ENCODE data around the gene GDPD3. TPM values are rescaled to one million over a fixed set of nuclear protein-coding genes. Genes with fewer than 3 reads are reported as not detected.

Gene GDPD3
- total RNA-seq, 2 experiments from 2014 or later = 11.5 to 12.3 TPM

DNA sequence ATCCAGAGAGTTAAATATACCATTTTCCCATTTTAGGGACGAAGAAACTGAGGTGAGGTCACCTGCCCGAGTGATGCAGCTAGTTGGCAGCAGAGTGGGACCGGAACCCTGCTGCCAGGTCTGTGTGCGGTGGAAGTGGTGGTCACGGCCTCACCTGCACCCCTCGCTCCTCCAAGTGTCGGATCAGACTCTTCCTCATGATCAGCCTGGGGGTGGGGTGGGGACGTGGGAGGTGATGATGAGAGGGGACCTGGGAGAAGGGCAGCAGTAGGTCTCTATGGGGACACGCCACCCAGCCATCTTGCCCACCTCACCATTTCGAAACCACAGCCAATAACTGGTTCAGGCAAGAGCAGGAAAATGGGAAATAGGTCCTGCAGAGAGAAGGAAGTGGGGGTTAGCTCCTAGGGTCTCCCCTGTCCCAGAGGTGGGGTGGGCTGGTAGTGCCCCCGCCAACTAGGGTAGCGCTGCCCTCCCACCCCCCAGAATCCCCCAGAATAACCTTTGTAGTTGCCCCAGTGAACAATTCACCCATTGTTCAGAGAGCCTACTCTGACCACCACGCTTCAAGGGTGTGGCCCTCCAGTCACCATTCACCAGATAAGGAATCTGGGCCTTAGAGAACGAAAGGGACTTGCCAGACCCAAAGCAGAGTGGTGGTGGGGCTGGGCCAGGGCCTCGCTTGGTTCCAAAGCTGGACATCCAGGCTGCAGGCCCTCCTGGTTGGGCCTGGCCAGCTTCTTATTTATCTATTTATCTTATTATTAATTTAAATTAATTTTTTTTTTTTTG, 5.1 kb downstream of the GDPD3 start:
- POLR2A ChIA-PET = interaction anchor here (0.9 kb wide), 1 partner anchor 79 kb away, joined by 3 read pairs; no protein-coding TSS in a partner anchor
- H3K27me3 Mint-ChIP-seq = no peaks in the 10 kb centered on the region
- no peak for DNase-seq
- H3K36me3 Mint-ChIP-seq (ENCODE audit: low read depth) = peaks cover 48% of the 10 kb centered on the region
- no peaks in the 10 kb centered on the region for H3K9me3 Mint-ChIP-seq
- CTCF ChIA-PET = no interaction called here
- H3K27ac Mint-ChIP-seq = no peak overlapping the region
- H3K4me3 Mint-ChIP-seq = no peak overlapping the region
- H3K4me1 Mint-ChIP-seq = peaks cover 8% of the 10 kb centered on the region

DNA sequence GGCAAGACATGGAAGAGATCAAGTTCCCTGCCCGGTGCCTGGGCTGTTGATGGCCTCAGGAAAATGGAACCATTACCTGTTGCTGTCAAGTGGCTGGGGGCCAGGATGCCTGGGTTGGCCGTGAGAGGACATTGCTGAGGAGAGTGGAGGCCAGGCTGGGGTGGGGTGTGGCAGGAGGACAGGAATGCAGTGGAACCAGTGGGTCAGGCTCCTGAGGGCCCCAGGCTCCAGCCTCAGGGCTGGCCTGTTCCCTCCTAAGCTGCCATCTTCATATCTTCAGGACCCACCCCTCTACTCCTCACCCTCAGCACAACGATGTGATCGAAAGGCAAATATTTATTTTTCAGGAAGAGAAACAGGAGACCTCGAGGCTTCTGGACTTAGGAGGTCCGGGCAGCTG, 8.8 kb downstream of the GDPD3 start:
- ChIA-PET CTCF (interaction anchor here (0.7 to 1.2 kb wide), 3 partner anchors 8 to 17 kb away, joined by 3 to 4 read pairs (median 3); partner anchors contain the start of genes GDPD3 and TBX6), POLR2A (no interaction called here)
- Mint-ChIP-seq H3K4me3 (no peak overlapping the region), H3K27ac (no peak overlapping the region), H3K36me3 (ENCODE audit: low read depth) (peaks cover 29% of the 10 kb centered on the region), H3K27me3 (no peaks in the 10 kb centered on the region), H3K9me3 (peaks cover 6% of the 10 kb centered on the region), H3K4me1 (no peaks in the 10 kb centered on the region)
- no peak for DNase-seq

DNA sequence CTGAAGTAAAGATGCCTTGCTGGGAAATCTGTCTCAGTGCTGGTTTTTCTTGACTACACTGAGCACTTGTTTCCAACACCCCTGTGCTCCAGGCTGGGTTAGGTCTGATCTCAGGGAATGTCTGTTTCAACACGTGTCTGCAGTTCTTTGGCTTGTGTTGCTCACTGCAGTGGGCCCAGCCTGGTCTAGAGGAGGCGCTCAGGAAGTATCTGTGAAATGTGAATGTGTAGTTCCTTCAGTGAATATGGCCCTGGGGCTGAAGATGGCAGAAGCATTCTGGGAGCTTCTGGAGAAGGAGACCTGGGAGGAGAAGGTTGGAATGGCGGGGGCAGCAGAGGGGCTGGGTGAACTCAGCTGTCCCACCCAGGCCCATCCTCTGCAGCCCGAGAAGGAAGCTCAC, 9.2 kb downstream of the GDPD3 start:
- Mint-ChIP-seq H3K27ac (no peak overlapping the region), H3K36me3 (ENCODE audit: low read depth) (peaks cover 29% of the 10 kb centered on the region), H3K9me3 (peaks cover 8% of the 10 kb centered on the region), H3K4me3 (no peak overlapping the region), H3K4me1 (no peaks in the 10 kb centered on the region), H3K27me3 (no peaks in the 10 kb centered on the region)
- ChIA-PET POLR2A (interaction anchor here (1.3 to 2.6 kb wide), 2 partner anchors 12 to 82 kb away, joined by 4 to 7 read pairs; partner anchors contain the start of gene TBX6), CTCF (interaction anchor here (0.7 to 1.2 kb wide), 2 partner anchors 9 to 13 kb away, joined by 3 to 4 read pairs; partner anchors contain the start of genes GDPD3 and TBX6)
- DNase-seq = no peak

DNA sequence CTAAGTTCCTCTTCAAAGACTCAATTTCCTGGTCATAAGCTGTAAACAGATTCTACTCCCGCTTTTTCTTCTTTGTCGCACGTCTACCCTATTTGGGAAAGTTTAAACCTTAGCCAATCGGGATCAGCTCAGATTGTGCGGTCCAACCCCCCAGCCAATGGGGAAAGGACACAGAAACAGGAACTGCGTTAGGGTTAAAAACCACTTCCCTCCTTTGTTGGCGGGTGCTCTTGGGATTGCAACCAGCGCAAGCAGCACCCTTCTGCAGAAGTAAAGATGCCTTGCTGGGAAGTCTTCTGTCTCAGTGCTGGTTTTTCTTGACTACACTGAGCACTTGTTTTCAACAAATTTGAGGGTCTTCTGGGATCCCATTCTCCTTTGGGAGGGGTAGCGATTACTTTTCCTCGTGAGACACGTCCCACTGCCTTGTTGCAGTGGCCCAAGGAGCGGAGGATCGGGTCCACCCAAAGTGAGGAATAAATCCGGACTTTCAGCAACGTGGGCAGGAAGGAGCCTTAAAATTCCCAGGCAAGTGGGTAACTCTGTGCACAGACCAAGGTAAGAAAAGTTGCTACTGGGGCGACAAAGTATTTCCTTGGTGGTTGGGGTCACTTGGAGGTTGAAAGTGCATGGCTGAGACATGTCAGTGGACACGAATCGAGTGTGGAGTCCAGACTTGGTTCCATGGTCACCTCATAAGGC, 16.3 kb downstream of the GDPD3 start:
- CTCF ChIA-PET = no interaction called here
- POLR2A ChIA-PET = interaction anchor here (0.7 to 3.3 kb wide), 7 partner anchors 14 to 321 kb away, joined by 3 to 32 read pairs (median 3); partner anchors contain the start of genes ALDOA, CORO1A and GDPD3
- peaks cover 31% of the 10 kb centered on the region for H3K9me3 Mint-ChIP-seq
- H3K4me1 Mint-ChIP-seq = peaks cover 41% of the 10 kb centered on the region
- peak overlapping the region; percentile 82 for H3K27ac Mint-ChIP-seq
- no peak for DNase-seq
- H3K27me3 Mint-ChIP-seq = no peaks in the 10 kb centered on the region
- H3K4me3 Mint-ChIP-seq = peak overlapping the region; percentile 58
- H3K36me3 Mint-ChIP-seq (ENCODE audit: low read depth) = peaks cover 54% of the 10 kb centered on the region

DNA sequence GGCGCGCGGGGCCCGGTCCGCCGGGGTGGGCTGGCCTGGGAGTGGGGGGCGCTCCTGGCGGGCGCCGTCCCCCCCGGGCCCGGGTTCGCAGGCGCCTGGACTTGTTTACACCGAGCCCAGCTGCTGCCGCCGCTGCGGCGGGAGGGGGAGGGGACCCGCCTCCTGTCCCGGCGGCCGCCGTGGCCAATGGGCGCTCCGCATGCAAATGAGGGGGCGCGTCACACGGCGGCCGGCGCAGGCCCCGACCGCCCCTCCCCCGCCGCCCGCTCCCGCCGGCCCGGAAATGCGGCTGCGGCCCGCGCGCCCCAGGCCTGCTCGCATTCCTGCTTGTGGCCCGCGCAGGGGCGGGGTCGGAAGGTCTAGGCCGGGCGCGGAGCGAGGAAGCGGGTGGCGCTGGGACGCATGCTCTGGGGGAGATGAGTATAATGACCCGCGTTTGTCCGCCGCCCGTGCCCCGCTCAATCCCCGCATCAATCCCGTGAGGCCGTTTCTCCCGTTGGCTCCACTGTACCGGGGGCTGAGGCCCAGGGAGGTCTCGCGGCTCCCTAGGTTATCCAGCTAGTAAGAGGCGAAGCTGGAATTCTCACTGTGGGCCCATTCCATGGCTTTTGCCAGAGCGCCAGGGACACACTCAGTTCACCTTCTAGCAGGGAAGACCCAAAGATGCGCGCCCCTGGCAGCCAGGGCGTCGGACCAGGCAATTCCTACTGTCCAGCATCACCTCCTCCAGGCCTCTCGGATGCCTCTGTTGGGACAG, 17.1 kb downstream of the GDPD3 start, which contains the start of gene YPEL3:
Gene YPEL3 (minus strand): TSS at position 109 of the 757 bp plus-strand sequence. CDS start 731 bp downstream, outside the sequence.
- Mint-ChIP-seq H3K4me1 (peaks cover 47% of the 10 kb centered on the region), H3K27me3 (no peaks in the 10 kb centered on the region), H3K27ac (peak within 1 kb of the TSS; percentile 89), H3K4me3 (peak within 1 kb of the TSS; percentile 85), H3K36me3 (ENCODE audit: low read depth) (peaks cover 55% of the 10 kb centered on the region), H3K9me3 (peaks cover 31% of the 10 kb centered on the region)
- ChIA-PET POLR2A (interaction anchor here (0.7 to 3.3 kb wide), 9 partner anchors 14 to 322 kb away, joined by 3 to 32 read pairs (median 3); partner anchors contain the start of genes ALDOA, CORO1A, GDPD3 and PPP4C), CTCF (interaction anchor here (1.6 kb wide), 1 partner anchor 16 kb away, joined by 4 read pairs; no protein-coding TSS in a partner anchor)
- DNase-seq = peak; percentile 94

DNA sequence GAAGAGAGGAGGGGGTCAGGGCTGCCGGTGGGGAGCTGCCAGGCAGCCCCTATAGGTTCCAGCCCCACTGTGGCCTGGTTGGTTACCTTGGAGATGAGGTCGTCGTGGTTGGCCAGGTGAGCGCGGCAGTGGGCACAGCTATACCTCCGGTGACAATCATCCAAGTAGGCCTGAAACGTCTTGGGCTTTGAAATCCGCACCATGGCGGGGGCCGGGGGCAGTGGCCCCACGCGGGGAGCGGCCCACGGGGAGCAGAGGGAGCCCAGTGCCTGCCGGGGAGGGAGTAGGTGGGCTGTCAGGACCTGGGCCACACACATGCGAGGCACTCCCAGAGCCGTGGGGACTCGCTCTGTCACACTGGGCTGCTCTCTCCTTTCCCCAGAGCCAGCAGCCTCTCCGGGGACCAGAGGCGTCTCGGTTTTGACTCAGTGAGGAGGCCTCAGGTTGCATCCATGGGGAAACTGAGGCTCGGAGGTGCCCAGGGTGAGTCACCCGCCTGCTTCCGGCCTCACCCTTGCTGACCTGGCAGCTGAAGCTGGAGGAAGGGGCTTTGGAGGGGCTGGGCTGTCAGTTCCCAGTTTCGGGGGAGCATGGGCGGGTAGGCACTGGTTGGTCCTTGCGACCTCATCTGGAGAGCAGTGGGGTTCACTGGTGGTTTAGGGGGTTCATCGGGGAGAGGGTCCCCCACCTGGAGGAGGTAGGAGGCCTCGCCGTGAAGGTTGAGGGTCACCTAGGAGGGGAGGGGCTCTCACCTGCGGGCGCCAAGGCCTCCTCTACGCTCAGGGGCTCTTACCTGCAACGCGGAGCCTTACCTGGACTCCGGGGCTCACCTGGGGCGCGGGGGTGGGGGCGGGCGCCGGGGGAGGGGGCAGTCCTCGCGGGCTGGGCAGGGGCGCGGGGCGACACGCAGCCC, 17.9 kb downstream of the GDPD3 start:
- H3K36me3 Mint-ChIP-seq (ENCODE audit: low read depth) = peaks cover 55% of the 10 kb centered on the region
- ChIA-PET POLR2A (interaction anchor here (1.2 to 3.3 kb wide), 8 partner anchors 11 to 322 kb away, joined by 3 to 32 read pairs (median 4); partner anchors contain the start of genes ALDOA, CORO1A, GDPD3 and PPP4C), CTCF (interaction anchor here (1.6 kb wide), 2 partner anchors 16 to 19 kb away, joined by 4 to 5 read pairs; partner anchors contain the start of gene PPP4C)
- H3K4me1 Mint-ChIP-seq = peaks cover 50% of the 10 kb centered on the region
- no peak for DNase-seq
- peaks cover 27% of the 10 kb centered on the region for H3K9me3 Mint-ChIP-seq
- H3K27ac Mint-ChIP-seq = peak overlapping the region; percentile 89
- peak overlapping the region; percentile 85 for H3K4me3 Mint-ChIP-seq
- no peaks in the 10 kb centered on the region for H3K27me3 Mint-ChIP-seq

DNA sequence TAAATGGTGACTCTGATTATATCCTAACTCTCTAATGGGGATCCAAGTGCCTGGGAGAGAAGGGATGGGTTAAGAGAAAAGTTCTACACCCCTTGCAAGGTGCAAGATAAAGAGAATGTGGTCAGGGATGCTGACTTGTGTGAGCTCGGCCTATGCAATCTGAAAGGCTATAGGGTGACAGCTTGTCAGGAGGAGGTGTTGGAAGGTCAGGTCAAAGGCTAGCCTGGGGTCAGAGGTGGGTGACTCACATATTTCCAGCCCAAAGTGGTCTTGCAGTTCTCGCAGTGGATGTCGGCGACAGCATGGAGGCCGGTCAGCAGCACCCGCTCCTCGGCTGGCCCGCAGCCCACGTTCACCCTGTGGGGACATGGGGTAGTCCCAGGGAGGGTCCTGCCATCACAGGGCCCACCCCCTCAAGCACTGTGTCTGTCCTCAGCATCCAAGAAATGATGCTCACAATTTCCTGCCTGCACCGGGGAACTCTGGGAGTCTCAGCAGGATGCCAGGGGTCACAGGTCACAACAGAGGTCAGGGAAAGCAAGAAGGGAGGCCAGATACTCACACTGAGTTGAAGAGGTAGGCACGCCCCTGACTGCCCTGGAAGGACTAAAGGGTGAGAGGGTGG, 18.7 kb downstream of the GDPD3 start:
- POLR2A ChIA-PET = interaction anchor here (1.2 to 6.6 kb wide), 5 partner anchors 10 to 288 kb away, joined by 3 to 107 read pairs (median 9); partner anchors contain the start of genes ALDOA, CORO1A, PPP4C and SEPTIN1
- Mint-ChIP-seq H3K4me1 (peaks cover 58% of the 10 kb centered on the region), H3K9me3 (peaks cover 26% of the 10 kb centered on the region), H3K36me3 (ENCODE audit: low read depth) (peaks cover 55% of the 10 kb centered on the region), H3K27me3 (no peaks in the 10 kb centered on the region), H3K27ac (peak overlapping the region; percentile 89), H3K4me3 (peak overlapping the region; percentile 85)
- CTCF ChIA-PET = interaction anchor here (1.6 kb wide), 1 partner anchor 18 kb away, joined by 5 read pairs; the partner anchor contains the start of gene PPP4C
- no peak for DNase-seq

DNA sequence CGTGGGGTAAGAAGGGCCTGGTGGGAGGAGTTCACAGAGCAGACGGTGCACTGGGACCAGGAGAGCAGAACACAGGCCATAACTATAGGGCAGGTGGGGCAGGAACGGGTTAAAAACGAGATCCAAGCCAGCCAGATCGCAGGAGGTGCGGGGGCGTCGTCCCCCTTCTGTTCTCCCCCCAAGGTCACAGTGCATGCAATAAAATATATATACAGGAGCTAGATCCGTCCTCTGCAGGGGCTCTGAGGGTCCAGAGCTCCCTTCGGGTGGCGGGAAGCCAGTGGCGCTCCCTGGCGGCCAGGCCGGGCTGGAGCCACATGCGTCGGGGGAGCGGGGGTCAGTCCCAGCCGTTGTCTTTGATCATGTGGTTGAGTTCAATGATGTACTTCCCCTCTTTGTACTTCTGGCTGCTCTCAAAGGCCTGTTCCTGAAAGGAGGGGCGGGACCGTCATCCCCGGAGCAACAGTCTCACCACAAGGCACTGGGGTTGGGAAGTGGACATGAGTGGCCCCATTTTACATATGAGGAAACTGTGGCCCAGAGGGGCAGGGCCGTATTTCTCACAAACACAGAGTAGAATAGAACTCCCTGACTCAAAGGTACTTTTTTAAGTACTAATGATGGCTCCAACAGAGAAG, 20.8 kb downstream of the GDPD3 start:
- ChIA-PET CTCF (interaction anchor here (0.5 to 4.8 kb wide), 33 partner anchors 8 to 1883 kb away, joined by 3 to 58 read pairs (median 4); partner anchors contain the start of genes ALDOA, CORO1A, DCTPP1 and PPP4C), POLR2A (interaction anchor here (0.9 to 6.6 kb wide), 18 partner anchors 10 to 334 kb away, joined by 3 to 107 read pairs (median 4); partner anchors contain the start of genes ALDOA, CORO1A, PPP4C and SEPTIN1)
- DNase-seq = peak; percentile 78
- H3K9me3 Mint-ChIP-seq = peaks cover 9% of the 10 kb centered on the region
- H3K27ac Mint-ChIP-seq = peak overlapping the region; percentile 96
- H3K4me3 Mint-ChIP-seq = peak overlapping the region; percentile 88
- no peaks in the 10 kb centered on the region for H3K27me3 Mint-ChIP-seq
- peaks cover 44% of the 10 kb centered on the region for H3K36me3 Mint-ChIP-seq (ENCODE audit: low read depth)
- peaks cover 68% of the 10 kb centered on the region for H3K4me1 Mint-ChIP-seq

DNA sequence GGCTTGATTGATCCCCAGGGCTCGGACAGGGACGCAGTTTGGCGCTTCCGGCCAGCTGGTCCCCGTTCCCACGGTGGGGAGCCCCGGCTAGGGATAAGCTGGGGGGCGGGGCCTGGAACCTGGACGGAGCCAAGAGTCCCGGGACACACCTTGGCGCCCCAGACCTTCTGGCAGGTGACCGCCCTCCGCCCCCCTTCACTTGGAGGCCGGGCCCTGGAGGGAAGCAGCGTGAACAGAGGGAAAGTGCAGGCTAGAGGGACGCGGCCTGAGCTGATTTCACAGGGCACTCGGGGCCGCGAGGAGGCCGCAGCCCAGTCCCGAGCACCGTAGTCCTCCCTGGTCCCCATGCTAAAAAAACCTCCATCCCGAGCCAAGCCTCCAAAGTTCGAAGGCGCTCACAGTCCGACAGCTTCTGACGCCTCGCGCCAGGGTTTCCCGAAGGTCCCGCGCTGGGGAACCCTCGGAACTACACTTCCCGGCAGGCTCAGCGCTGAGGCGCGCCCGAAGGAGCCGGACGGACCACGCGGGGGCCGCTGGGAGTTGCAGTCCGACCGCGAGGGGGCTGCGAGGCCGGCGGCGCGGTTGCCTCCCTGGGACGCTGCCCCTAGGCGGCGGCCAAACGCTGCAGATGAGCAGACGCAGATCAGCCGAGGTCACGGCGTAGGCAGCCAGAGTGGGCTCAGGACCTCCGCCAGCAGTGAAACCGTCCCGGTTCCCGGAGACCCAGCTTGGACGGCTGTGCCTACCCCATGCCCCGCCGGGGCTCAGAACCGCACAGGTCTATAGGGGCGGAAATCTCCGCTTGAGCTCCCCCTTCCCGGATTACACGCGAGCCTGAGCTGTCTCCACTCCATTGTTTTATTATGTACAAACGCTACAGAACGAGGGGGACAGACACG, 21.6 kb downstream of the GDPD3 start, which contains the start of gene TBX6:
Gene TBX6 (minus strand): TSS at position 451 of the 899 bp plus-strand sequence. CDS start 731 bp downstream, outside the sequence.
- Mint-ChIP-seq H3K4me1 (peaks cover 63% of the 10 kb centered on the region), H3K9me3 (peaks cover under 1% of the 10 kb centered on the region), H3K27ac (peak within 1 kb of the TSS; percentile 96), H3K36me3 (ENCODE audit: low read depth) (peaks cover 42% of the 10 kb centered on the region), H3K4me3 (peak within 1 kb of the TSS; percentile 88), H3K27me3 (no peaks in the 10 kb centered on the region)
- ChIA-PET POLR2A (interaction anchor here (0.7 to 6.6 kb wide), 21 partner anchors 9 to 335 kb away, joined by 3 to 107 read pairs (median 4); partner anchors contain the start of genes ALDOA, CORO1A, KCTD13 and PPP4C), CTCF (interaction anchor here (0.5 to 4.8 kb wide), 40 partner anchors 9 to 1882 kb away, joined by 3 to 58 read pairs (median 4); partner anchors contain the start of genes ALDOA, CORO1A, DCTPP1 and PPP4C)
- DNase-seq = peak; percentile 95
